Gastroesophageal sphincter (tissue), 3 donors: ENCODE data around the gene ZNF610.

Experiments used
- EP300 ChIP-seq: sonication (generic); formaldehyde crosslinking; IDR thresholded peaks from one replicate; pipeline ENCODE4 v1.6.1; 2017; ENCODE audit warnings: antibody characterized with exemption, mild to moderate bottlenecking
- POLR2A ChIP-seq, 2 donors: fragments of 450-650 bp; IDR thresholded peaks; one replicate each; pipeline ENCODE4 v1.6.1; 2017; ENCODE audit warnings: antibody characterized with exemption in 2 of 2, mild to moderate bottlenecking in 2 of 2, moderate library complexity in 1 of 2
- TF ChIP-seq, protein P1 (sequence below), 4 experiments: fragments of 200-600 bp in 2 of 4; fragments of 450-650 bp in 2 of 4; sonication (generic) in 1 of 4; IDR thresholded peaks; one replicate each; pipeline ENCODE4 v1.5.1; 2017 to 2019; ENCODE audit warnings: antibody characterized with exemption in 4 of 4, mild to moderate bottlenecking in 2 of 4, moderate library complexity in 2 of 4

DNA sequence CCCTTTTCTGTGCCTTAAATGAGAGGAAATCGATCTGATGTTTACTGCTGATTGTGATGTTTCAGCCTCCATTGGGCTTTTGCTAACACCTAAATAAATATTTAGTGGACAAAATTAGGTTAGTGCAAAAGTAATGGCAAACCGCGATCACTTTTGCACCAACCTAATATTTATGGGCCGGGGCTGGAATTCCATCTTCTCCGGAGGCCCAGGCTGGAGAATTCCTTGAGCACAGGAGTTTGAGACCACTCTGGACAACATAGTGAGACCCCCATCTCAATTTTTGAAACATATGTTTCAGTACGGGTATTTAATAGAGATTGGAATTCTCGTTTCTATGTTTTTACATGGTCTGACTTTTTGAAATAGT, 34.3 kb downstream of the ZNF610 start:
- TF ChIP-seq, protein P1, sequence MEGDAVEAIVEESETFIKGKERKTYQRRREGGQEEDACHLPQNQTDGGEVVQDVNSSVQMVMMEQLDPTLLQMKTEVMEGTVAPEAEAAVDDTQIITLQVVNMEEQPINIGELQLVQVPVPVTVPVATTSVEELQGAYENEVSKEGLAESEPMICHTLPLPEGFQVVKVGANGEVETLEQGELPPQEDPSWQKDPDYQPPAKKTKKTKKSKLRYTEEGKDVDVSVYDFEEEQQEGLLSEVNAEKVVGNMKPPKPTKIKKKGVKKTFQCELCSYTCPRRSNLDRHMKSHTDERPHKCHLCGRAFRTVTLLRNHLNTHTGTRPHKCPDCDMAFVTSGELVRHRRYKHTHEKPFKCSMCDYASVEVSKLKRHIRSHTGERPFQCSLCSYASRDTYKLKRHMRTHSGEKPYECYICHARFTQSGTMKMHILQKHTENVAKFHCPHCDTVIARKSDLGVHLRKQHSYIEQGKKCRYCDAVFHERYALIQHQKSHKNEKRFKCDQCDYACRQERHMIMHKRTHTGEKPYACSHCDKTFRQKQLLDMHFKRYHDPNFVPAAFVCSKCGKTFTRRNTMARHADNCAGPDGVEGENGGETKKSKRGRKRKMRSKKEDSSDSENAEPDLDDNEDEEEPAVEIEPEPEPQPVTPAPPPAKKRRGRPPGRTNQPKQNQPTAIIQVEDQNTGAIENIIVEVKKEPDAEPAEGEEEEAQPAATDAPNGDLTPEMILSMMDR (IDR thresholded peaks at IDR 0.05): no peak
- TF ChIP-seq POLR2A (IDR thresholded peaks at IDR 0.05) (no peak), EP300 (no peak)
